GM19035 (cell line): ENCODE measurements around the gene WDR7.

ENCODE experiments used
- ATAC-seq: cut with Tn5 transposase; IDR thresholded peaks from one replicate; pipeline ENCODE4 v1.9.1; 2021; ENCODE audit not compliant: unreplicated experiment

The WDR7 gene

GRCh38 chr18:57063601-57064103 lies 412.5 kb downstream of the WDR7 start:
- no peak for ATAC-seq

GRCh38 chr18:57073501-57074187 lies 422.5 kb downstream of the WDR7 start:
- ATAC-seq: no peak

- no peak for ATAC-seq
These were observed 424.7 kb downstream of the WDR7 start for GRCh38 chr18:57075716-57076400.

- ATAC-seq: no peak
These were observed 426.0 kb downstream of the WDR7 start for GRCh38 chr18:57077005-57077765.

GRCh38 chr18:57077786-57078552 lies 426.8 kb downstream of the WDR7 start:
- peak; percentile 93 for ATAC-seq

GRCh38 chr18:57078614-57079013 lies 427.5 kb downstream of the WDR7 start:
- ATAC-seq: no peak

- no peak for ATAC-seq
These were observed 429.3 kb downstream of the WDR7 start for GRCh38 chr18:57080479-57080878.

GRCh38 chr18:57081899-57082298 lies 430.7 kb downstream of the WDR7 start:
- ATAC-seq: no peak

- no peak for ATAC-seq
These were observed 432.3 kb downstream of the WDR7 start for GRCh38 chr18:57083485-57083884.

GRCh38 chr18:57084331-57085271 lies 433.4 kb downstream of the WDR7 start:
- peak; percentile 66 for ATAC-seq

GRCh38 chr18:57085371-57085770 lies 434.2 kb downstream of the WDR7 start:
- ATAC-seq: no peak

GRCh38 chr18:57086163-57086562 lies 435.0 kb downstream of the WDR7 start:
- ATAC-seq: no peak
